Middle frontal gyrus (tissue), 1 donor: ENCODE data around the gene LTBR.

Source experiments
- DNase-seq: peaks from one replicate; pipeline ENCODE4 v3.0.0-alpha.2; 2015; ENCODE audit warnings: low spot score; ENCODE audit errors: extremely low spot score

The LTBR gene

DNA sequence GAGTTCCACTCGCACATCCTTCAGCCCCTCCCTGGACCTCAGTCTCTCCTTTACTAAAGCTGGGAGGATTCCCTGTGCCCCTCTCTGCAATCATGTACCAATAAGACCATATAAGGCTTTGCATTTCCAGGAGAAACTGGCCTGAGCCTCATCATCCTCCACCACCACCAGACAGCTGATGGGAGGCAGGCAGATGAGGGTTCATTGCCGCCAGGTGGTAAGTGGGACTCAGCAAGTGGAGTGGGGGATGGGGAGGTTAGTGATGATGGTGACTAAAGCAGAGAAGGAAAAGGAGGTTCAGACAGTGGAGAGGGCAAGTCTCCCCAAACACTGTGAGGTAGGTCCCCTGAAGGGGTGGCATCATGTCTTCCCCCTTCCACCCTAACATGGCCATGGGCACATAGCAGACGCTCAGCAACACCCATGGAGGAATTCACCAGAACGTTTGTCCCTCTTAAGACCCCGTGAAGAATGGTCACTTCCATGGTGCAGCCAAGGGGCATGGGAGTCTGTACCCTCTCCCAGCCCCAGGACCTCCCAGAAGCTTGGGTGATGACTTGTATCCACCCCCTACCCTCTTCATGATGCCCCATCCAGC is 37.6 kb upstream of the LTBR start:
- DNase-seq = no peak

DNA sequence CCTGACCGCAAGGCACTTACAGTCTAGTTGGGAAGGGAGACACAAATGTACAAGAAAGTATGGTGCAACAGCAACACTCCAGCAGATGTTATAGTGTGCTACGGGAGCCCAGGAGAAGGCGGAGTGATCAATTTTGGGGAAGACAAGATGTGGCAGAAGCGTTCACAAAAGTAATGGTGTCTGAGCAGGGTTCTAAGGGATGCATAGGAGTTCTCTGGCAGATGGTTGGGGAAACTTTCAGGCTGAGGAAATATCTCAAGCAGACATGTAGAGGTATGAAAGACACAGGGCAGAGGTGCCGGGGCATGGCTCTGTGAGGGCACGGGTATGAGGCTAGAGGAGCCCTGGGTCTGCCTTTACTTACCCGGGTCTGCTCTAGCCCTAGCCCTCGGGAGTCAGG is 37.0 kb upstream of the LTBR start:
- no peak for DNase-seq

DNA sequence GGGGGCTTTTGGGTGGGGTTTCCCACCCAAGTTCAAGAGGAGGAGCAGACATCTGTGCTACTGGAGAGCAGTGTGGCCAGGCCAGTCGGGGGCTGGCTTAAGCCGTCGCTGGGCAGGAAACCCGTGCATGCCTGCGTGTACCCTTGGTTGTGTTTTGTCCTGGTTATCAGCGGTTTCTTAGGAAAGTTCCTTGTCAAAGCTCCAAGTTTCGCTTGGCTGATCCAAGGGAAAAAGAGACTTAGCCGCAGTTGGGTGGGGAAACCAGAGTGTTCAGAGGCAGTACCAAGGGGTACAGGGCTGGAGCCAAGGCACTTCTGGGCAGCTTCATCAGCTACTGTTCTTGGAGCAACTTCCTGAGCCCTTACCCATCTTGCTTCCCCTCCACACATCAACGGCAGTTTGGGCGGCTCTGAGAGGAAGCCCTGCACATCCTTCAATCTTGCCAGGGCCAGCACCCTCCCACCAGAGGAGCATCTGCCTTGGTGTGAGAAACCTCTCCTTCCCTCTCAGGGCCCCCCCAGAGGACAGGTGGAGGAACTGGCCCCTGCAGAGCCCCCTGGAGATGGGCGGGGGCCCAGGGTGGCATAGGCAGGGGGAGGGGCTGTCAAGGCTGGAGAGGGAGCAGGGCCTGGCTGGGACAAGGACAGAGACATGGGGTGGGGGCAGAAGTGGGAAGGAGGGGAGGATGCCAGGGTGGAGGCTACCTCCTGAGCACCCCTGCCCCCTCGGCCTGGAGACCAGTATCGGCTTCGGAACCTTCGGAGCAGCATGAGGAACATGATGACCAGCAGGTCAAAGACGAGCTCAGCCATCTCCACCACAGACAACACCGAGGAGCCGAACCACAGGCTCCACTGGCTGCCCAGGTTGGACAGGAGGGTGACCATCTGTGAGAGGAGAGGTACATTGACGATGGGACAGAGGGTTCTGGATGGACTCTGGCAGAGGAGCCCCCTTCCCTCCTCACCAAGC is 36.3 kb upstream of the LTBR start:
- DNase-seq = no peak

DNA sequence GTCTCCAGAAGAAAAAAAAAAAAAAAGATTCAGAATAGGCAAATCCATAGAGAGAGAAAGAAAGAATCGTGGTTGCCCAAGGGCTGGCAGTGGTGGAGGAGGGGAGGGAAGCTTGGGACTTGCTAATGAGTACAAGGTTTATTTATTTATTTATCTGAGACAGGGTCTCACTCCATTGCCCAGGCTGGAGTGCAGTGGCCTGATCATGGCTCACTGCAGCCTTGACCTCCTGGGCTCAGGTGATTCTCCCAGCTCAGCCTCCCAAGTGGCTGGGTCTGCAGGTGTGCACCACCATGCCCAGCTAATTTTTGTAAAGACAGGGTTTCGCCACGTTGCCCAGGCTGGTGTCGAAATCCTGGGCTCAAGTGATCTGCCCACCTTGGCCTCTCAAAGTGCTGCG is 32.3 kb upstream of the LTBR start:
- DNase-seq = no peak

DNA sequence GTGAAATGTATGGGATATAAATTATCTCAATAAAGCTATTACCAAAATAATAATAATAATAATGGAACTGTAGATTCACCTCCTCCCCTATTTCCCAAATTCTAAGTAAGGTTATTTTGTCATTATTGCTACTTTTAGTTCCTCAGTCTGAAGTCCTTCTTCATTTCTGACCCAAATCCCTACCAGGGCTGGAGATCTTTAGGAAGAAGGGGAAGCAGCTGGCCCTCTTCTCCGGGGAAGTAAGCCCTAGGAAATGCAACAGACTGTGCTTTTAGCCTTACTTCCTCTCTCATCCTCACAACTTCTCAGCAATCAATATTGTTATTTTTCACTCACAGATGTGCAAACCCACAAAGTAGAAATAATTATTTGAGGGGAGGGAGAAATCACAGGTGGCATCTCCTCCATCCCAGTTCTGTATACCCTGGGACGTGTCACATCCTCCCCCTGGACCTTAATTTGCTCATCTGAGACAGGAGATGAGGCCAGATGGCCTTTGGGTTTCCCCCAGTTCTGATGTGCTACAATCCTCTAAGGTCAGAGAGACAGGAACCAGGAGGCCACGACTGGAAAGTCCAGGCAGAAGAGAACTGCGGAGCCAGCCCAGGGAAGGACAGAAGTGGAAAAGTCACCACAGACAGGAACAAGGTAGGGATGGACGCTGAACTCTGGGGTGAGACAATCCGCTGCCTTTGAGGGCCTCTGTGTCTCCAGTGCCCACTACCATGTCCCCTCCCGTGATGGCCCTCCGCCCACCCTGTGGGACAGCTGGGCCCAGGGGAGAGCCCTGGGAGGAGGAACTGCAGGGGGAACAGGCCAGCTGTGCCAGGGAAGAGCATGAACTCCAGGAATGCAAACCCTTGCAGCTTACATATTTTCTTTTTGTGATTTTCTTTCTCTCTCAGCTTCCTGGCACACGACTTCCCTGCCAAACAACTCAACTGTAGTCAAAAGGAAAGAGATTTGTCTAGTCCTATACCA is 31.5 kb upstream of the LTBR start:
- DNase-seq = no peak

DNA sequence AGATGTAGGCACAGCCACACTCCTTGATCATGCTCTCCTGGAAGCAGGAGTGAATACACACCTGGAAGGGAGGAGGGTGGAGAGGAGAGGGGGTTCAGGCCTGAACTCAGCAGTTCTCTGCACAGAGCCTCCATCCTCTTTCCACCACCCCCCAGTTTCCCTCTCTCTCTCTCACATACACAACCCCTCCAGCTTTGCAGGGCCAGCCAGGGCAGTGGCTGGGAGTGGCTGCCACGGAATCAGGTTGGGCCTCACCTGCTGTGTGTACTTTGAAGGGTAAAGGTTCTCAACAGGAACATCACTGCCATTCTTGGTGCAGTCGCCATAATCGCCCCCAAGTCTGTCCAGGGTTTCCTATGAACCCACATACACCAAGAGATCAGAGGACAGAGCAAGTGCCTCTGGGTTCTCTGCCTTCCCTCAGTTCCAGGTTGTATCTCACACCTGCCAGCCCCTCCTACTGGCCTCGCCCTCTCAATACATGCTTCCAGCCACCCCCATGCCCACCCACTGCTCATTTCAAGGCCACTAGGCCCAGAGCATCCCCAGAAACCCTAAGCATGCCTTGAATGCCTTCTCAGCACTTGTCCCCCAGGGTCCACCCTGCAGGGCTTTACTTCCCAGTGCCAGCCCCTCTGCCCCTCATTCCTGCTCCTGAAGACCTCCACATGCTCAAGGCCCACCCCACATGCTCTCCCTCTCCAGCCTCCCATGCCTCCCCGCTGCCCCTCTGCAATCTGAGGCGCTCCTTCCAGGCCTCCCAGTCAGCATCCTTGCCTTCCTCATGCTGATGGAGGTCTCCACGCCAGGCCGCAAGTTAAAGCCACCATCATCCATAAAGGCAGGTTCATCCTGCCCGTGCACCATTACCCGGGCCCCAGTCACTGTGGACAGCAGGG is 29.2 kb upstream of the LTBR start:
- no peak for DNase-seq

DNA sequence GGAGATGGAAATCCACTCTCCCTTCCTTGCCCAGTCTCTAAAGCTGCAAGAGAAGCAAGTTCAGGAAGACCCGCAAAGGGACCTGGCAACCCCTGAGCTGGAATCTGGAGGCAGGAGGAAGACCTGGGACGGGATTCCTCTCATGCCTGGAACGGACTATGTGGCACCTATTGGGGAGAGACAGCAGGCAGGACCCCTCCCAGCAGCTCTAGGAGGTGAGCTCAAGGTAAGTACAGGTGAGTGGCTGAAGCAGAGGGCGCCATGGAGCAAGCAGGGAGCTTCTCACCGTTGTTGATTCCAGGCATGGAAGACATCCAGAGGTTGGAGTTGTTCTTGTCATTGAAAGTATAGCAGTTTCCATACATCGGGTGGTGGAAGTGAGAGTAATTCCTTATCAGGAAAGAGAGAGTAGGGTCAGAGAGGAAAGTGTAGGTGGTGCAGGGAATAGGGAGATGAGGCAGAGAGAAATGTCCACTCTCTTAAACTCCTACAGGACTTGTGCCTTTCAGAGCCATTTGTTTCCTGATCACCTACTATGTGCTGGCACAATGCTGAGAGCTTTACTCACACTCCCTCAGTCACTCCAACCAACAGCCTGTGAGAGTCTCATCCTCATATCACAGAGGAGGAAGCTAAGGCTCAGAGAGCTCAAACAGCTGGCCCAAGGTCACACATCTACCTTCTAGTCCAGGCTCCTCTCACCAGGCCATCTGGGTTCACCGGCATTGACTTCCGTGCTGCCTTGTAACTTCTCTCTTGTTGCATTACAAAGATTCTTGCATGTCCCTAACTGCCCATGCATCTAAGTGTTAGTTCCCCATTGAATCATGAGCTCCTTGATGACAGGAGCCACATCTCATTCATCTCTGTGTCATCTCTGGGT is 28.2 kb upstream of the LTBR start:
- no peak for DNase-seq

DNA sequence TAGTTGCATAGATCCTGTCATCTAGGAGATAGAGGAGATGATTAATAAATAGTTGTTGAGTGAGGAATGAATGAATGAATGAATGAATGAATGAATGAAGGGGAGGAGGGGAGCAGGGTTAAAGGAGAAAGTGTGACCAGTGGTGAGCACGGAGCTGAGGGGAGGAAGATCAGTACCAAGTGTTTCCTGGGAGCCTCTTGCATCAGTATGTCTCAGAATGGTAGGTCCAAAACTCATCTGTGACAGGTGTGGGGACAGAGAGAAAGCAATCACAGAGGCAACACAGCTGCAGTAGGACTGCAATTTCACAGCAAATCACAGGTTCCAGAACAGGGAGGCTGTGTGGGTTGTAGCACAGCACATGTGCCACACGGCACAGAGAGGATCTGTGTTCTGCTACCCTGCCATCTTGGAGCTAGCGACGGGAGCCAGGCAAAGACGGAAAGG is 27.6 kb upstream of the LTBR start:
- no peak for DNase-seq

DNA sequence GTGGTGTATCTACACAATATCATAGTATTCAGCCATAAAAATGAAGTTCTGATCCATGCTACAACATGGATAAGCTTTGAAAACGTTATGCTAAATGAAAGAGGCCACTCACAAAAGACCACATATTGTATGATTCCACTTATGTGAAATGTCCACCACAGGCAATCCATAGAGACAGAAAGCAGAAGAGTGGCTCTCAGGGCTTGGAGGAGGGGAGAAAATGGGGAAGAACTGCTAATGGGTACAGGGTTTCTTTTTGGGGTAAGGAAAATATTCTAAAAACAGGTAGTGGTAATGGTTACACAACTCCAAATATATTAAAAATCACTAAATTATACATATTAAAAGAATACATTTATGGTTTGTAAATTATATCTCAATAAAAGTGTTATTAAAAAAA is 25.1 kb upstream of the LTBR start:
- DNase-seq = no peak

DNA sequence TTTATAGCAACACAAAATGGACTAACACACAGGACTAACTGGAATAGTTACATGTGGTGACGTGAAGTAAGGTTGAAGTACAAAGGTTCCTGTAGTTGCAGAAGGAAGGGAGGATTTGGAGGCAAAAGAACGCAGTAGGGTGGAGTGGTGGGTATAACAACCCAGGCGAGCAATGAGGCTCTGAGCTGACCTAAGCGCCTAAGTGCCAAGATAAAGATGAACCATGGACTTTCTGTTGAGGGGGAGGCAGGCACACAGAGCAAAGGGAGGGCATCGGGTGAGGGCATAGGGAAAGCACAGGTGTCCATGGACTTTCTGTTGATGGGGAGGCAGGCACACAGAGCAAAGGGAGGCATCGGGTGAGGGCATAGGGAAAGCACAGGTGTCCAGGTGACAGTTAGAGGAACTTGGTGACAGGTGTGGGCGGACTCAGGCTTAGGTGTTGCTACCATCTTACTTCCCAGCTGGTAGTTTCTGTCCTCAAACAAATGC is 23.8 kb upstream of the LTBR start:
- no peak for DNase-seq

DNA sequence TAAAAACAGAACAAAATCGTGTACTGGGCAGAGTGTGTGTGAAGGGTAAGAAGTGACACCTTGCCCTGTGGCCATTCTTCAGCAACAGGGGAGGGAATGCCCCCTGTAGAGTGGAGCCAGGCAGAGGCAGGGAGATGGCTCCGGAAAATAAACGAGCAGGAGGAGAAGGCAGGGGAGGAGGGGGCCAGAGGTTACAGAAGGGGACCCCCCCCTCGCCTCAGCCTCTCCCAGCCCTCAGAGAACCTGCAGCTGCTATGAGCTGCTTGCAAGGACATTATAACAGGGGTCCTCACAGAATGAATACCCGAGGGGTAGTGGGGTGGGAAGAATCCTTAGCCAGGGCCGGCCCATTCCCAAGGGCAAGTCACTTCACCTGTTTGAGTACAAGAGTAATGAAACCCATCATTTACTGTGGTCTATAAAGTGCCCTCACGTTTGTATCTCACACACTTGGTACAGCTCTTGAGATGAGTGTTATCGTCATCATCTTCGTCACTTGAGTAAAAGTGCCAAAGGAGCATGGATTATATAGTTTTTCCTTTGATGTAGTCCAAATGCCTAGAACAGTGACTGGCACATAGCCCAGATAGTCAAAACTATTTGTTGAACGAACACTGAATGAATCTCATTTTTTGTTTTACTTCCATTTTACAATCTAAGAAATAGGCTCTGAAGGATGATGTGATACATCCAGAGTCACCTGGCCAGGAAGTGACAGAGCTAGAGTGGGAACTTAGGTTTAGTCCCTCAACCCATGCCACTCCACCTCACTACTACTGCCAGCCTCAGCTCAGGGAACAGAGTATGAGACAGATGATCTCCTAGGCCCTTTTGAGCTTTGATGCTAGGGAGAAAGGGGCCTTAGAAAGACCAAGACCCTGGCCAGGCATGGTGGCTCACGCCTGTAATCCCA is 23.1 kb upstream of the LTBR start:
- DNase-seq = no peak

DNA sequence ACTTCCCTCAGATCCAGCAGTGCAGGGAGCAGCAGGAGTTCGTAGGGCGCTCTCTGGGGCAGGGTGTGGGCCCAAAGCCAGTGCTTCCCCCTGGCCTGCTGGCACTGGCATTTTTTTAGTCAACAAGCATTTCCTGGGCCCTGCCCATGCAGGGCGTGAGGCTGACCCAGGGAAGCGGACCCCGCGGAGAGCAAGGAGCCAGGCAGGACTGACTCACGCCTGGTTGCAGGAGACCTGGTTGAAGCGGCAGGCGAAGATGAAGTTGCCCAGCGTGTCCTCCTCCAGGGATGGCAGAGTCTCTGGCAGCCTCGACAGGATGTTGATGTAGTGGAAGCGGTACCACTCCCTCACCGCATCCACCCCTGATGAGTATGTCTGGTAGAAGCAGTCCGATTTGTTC is 22.1 kb upstream of the LTBR start:
- no peak for DNase-seq

DNA sequence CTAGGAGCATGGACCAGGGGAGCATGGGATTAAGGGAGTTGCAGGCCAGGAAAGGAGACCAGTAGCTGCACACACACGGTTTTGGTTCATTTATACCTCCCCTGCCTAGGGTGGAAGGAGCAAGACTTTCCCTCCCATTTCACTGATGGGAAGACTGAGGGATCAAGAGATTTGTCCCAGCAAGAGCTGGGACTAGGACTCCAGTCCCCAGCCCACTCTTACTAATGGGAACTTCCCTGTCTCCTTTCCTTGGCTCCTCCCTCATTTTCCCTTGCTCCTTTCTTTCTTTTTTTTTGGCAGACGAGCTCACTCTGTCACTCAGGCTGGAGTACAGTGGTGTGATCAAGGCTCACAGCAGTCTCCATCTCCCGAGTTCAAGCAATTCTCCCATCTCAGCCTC is 21.6 kb upstream of the LTBR start:
- DNase-seq = no peak

DNA sequence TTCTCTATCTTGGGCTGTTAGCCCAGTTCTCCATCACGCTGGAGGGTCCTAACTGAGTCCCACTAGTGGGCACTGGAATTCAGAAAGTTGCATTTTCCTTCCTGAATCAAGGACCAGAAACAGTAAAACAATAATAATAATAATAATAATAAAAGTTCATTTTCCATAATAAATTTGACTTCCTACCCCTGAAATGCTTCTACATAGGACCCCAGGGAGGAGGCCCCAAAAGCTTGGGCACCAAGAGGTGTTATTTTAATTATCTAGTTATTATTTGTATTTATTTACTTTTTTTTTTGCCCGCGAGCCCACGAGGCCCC is 21.0 kb upstream of the LTBR start:
- DNase-seq = no peak

DNA sequence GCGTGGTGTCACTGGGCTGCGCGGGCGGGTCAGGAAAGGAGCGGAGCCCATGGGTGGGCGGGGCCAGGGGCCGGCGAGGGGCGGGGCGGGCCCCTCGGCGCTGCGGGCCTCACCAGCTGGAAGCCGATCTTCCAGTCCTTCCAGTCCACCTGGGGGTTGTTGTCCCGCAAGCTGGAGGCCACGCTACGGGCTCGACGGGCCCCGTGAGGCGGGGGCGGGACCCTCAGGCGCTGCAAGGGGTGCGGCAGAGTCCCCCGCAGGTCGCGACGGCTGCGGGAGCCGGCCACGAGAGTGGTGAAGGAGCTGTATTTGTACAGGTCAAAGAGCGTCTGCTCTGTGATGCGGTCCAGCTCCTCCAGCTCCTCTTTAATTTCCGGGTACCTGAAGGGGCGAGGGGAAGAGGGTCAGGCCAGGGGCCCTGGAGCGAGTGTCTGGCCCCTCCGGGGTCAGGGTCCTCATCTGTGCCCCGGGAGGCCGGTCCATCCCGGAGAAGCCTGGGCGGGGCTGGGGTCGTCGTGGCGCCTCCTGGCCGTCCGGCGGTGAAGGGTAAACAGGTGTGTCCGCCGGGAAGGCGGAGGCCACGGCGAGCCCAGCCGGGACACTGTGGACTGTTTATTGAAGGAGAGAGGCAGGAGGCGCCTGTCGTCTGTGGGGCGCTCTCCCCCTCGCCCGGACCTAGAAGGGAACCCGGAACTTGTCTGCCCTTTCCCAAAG is 20.5 kb upstream of the LTBR start:
- DNase-seq = no peak

DNA sequence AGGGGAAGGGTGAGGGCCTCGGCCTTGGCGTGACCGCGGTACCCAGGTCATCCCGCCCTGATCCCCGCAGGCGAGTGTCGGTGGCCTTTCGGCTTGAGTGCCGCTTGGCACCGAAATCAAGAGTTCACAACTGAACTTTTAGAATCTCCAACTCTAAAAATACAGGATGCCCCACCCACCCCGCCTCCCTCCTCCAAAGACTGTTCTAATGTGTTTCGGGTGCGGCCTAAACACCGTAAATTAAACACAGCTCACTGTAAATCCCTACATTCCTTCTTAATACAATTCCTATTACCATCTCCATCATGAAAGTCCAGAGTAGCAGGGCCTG is 20.0 kb upstream of the LTBR start:
- no peak for DNase-seq

DNA sequence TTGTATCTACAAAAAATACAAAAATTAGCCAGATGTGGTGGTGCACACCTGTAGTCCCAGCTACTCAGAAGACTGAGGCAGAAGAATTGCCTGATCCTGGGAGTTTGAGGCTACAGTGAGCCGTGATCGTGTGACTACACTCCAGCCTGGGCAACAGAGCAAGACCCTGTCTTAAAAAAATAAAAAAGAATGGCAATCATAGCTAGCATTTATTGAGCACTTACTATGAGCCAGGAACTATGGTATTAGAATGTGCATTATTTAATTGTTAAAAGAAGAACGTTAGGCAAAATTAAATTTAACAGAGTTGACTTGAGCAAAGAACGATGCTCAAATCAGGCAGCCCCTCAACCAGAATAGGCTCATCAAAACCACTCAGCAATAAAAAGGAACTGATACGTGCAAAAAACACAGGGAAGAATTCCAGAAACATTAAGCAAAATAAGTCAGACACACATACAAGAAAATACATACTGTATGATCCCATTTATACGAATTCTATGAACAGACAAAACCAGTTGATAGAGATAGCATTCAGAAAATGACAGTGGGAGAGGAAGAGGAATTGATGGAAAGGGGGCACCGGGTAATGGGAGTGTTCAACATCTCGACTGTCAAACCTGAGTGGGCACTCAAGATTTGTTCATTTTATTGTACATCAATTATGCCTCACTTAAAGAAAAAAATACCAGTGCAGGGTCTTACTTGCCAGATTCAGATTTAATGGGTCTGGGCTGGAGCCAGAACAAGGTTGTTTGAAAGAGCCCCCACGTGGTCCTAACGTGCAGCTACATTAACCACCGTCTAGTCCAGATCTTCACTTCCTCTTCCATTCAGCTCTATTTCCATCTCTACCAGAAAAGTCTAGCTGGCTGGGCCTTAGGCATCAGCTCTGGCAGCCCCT is 16.6 kb upstream of the LTBR start:
- no peak for DNase-seq
